IMR-90 (cell line): ENCODE data around the gene TOMM40L. TPM values are rescaled to one million over a fixed set of nuclear protein-coding genes. Genes with fewer than 3 reads are reported as not detected.
A peak's percentile ranks its signal among the peaks of the same experiment; 100 is the strongest.

ENCODE experiments used
- ATAC-seq: fragments of 200-7000 bp; cut with Tn5 transposase; 2 replicates; pipeline ENCODE4 v1.9.1; 2020; ENCODE audit warnings: low read depth, mild to moderate bottlenecking, moderate library complexity
- Bru-seq: library from RNA; stranded (reverse); fragments of 400-500 nt; gene quantifications from one replicate; lab custom pipeline; 2021; lab: Mats Ljungman, UMichigan
- BruChase-seq, 2 experiments: library from RNA; stranded (reverse); fragments of 400-500 nt; gene quantifications; one replicate each; lab custom pipeline; 2021; lab: Mats Ljungman, UMichigan
- BruUV-seq: library from RNA; stranded (reverse); fragments of 400-500 nt; replicated peaks from 2 replicates; lab custom pipeline; 2021; lab: Mats Ljungman, UMichigan
- CTCF ChIA-PET: fragments of 300-600 bp; formaldehyde crosslinking; extraction: SDS; loops from one replicate; lab custom pipeline; 2021; ENCODE audit warnings: antibody characterized with exemption; lab: Yijun Ruan, JAX
- POLR2A ChIA-PET: fragments of 300-600 bp; sonication (Branson Sonifier 250); formaldehyde crosslinking; loops from one replicate; lab custom pipeline; 2022; ENCODE audit warnings: antibody characterized with exemption; ENCODE audit not compliant: unreplicated experiment; lab: Charles Lee
- DNase-seq: peaks from one replicate; pipeline ENCODE4 v3.0.0; 2013
- H2AFZ ChIP-seq: replicated peaks from 2 replicates; pipeline ENCODE3; 2013; ENCODE audit warnings: low read length, mild to moderate bottlenecking; ENCODE audit not compliant: poor library complexity
- H2AK5ac ChIP-seq: 2 replicates; pipeline ENCODE4 v1.6.1; 2013; ENCODE audit warnings: low read depth, low read length, inconsistent platforms
- H2AK9ac ChIP-seq: replicated peaks from 2 replicates; pipeline ENCODE3; 2013; ENCODE audit warnings: mild to moderate bottlenecking, low read depth, low read length, moderate library complexity; ENCODE audit not compliant: poor library complexity
- H2BK120ac ChIP-seq: 2 replicates; pipeline ENCODE4 v1.6.1; 2013; ENCODE audit warnings: low read depth, low read length, inconsistent platforms
- H2BK15ac ChIP-seq: 3 replicates; pipeline ENCODE4 v1.6.1; 2013; ENCODE audit warnings: low read depth, low read length, inconsistent platforms
- H2BK20ac ChIP-seq: 2 replicates; pipeline ENCODE4 v1.6.1; 2013; ENCODE audit warnings: low read depth, mild to moderate bottlenecking, inconsistent platforms, low read length, moderate library complexity
- H2BK5ac ChIP-seq: 2 replicates; pipeline ENCODE4 v1.6.1; 2013; ENCODE audit warnings: mild to moderate bottlenecking, low read depth, low read length, inconsistent platforms; ENCODE audit not compliant: poor library complexity, severe bottlenecking
- H3K14ac ChIP-seq: replicated peaks from 2 replicates; pipeline ENCODE4 v1.6.1; 2013; ENCODE audit warnings: low read depth, low read length, inconsistent platforms
- H3K18ac ChIP-seq: 2 replicates; pipeline ENCODE4 v1.6.1; 2013; ENCODE audit warnings: low read depth, low read length, control low read depth
- H3K23ac ChIP-seq: 2 replicates; pipeline ENCODE4 v1.6.1; 2013; ENCODE audit warnings: low read depth, low read length, inconsistent platforms
- H3K27ac ChIP-seq: 2 replicates; pipeline ENCODE4 v1.5.1; 2013; ENCODE audit warnings: mild to moderate bottlenecking, control low read depth, low read length; ENCODE audit not compliant: insufficient read depth
- H3K27me3 ChIP-seq: 2 replicates; pipeline ENCODE4 v1.6.1; 2013; ENCODE audit warnings: low read length; ENCODE audit not compliant: control insufficient read depth, insufficient read depth
- H3K36me3 ChIP-seq: 2 replicates; pipeline ENCODE4 v1.6.1; 2013; ENCODE audit warnings: low read length, mixed read lengths; ENCODE audit not compliant: control insufficient read depth, insufficient read depth
- H3K4ac ChIP-seq: 2 replicates; pipeline ENCODE4 v1.6.1; 2013; ENCODE audit warnings: low read depth, low read length, inconsistent platforms
- H3K4me1 ChIP-seq: 2 replicates; pipeline ENCODE4 v1.6.1; 2013; ENCODE audit warnings: low read length, mixed read lengths; ENCODE audit not compliant: control insufficient read depth, insufficient read depth
- H3K4me2 ChIP-seq: 2 replicates; pipeline ENCODE4 v1.6.1; 2013; ENCODE audit warnings: low read depth, mild to moderate bottlenecking, control low read depth, low read length, moderate library complexity
- H3K4me3 ChIP-seq: 2 replicates; pipeline ENCODE4 v1.5.1; 2013; ENCODE audit warnings: low read depth, mild to moderate bottlenecking, control low read depth, low read length, moderate library complexity; ENCODE audit not compliant: insufficient read depth
- H3K56ac ChIP-seq: 2 replicates; pipeline ENCODE4 v1.6.1; 2013; ENCODE audit warnings: low read length, inconsistent platforms; ENCODE audit not compliant: insufficient read depth; ENCODE audit errors: extremely low read depth
- H3K79me1 ChIP-seq, 2 experiments: 2 replicates each; pipeline ENCODE4 v1.6.1; 2013; ENCODE audit warnings: low read length in 2 of 2, inconsistent platforms in 1 of 2, low read depth in 1 of 2
- H3K9ac ChIP-seq: 2 replicates; pipeline ENCODE4 v1.6.1; 2013; ENCODE audit warnings: low read depth, low read length, control low read depth
- H3K9me1 ChIP-seq: 2 replicates; pipeline ENCODE4 v1.6.1; 2013; ENCODE audit warnings: low read length, inconsistent platforms; ENCODE audit not compliant: insufficient read depth
- H3K9me3 ChIP-seq: 2 replicates; pipeline ENCODE4 v1.6.1; 2013; ENCODE audit warnings: low read length; ENCODE audit not compliant: control insufficient read depth, insufficient read depth
- H4K20me1 ChIP-seq: 2 replicates; pipeline ENCODE4 v1.6.1; 2013; ENCODE audit warnings: low read length, inconsistent platforms; ENCODE audit not compliant: insufficient read depth
- H4K5ac ChIP-seq: 2 replicates; pipeline ENCODE4 v1.6.1; 2013; ENCODE audit warnings: mild to moderate bottlenecking, low read depth, low read length, control low read depth
- H4K8ac ChIP-seq, 2 experiments: 2 replicates each; pipeline ENCODE4 v1.6.1; 2013; ENCODE audit warnings: low read depth in 2 of 2, low read length in 2 of 2, control low read depth in 1 of 2, inconsistent platforms in 1 of 2
- H4K91ac ChIP-seq: 2 replicates; pipeline ENCODE4 v1.6.1; 2013; ENCODE audit warnings: low read depth, low read length, inconsistent platforms; ENCODE audit not compliant: insufficient read depth
- MXI1 ChIP-seq: IDR thresholded peaks from 2 replicates; pipeline ENCODE4 v1.6.1; 2012; ENCODE audit warnings: low read depth, mild to moderate bottlenecking, low read length, moderate library complexity, borderline replicate concordance
- RAD21 ChIP-seq: IDR thresholded peaks from 2 replicates; pipeline ENCODE4 v1.6.1; 2012; ENCODE audit warnings: low read length, improper control_type of control experiment
- SMC3 ChIP-seq: fragments of 150-350 bp; IDR thresholded peaks from 2 replicates; pipeline ENCODE4 v1.6.1; 2016; ENCODE audit warnings: low read depth, mild to moderate bottlenecking, antibody characterized with exemption, low read length, moderate library complexity
- WGBS, 2 experiments: methylation state at CpG; one replicate each; pipeline versions ENCODE4 v1.1.5 to v1.1.7; 2013; ENCODE audit warnings: missing lambda C conversion rate in 2 of 2; ENCODE audit not compliant: insufficient read length in 1 of 2; ENCODE audit errors: extremely low coverage in 2 of 2; 5-methylcytosine and 5-hydroxymethylcytosine counted together
- dilution Hi-C: fragments of 300-500 bp; cut with HindIII; formaldehyde crosslinking; loops from one replicate; pipeline ENCODE4 v1.14.3; 2018; ENCODE audit warnings: low sequenced_read_pairs; ENCODE audit not compliant: unreplicated experiment
- in situ Hi-C: fragments of 300-500 bp; cut with MboI; formaldehyde crosslinking; loops from 3 replicates; pipeline ENCODE4 v1.14.3; 2019; ENCODE audit warnings: low sequenced_read_pairs, inconsistent platforms, mixed read lengths
- intact Hi-C: fragments of 100-400 bp; cut with micrococcal nuclease; formaldehyde crosslinking; loops from 2 replicates; pipeline ENCODE4 v1.10.0; 2022
- long read RNA-seq: library from polyadenylated mRNA; unstranded; transcript quantifications from one replicate; pipeline ENCODE4 v2.0.0, GENCODE V29; 2021; ENCODE audit not compliant: unreplicated experiment
- polyA plus RNA-seq, 3 experiments: library from polyadenylated mRNA; depleted of rRNA; stranded (reverse); fragments of >200 nt; gene quantifications; 2 replicates each; pipeline ENCODE4 v1.2.3, GENCODE V29; 2012; ENCODE audit warnings: low replicate concordance in 1 of 3
- total RNA-seq: library from RNA; depleted of rRNA; stranded (reverse); fragments of >200 nt; gene quantifications from 2 replicates; pipeline ENCODE4 v1.2.3, GENCODE V29; 2012; rRNA removed
- TF ChIP-seq, protein P1 (sequence below): conservative IDR thresholded peaks from 2 replicates; pipeline ENCODE4 v1.5.1; 2012; ENCODE audit warnings: mild to moderate bottlenecking, low read depth, low read length, improper control_type of control experiment
- TF ChIP-seq, protein P2 (sequence below): fragments of 150-350 bp; IDR thresholded peaks from 2 replicates; pipeline ENCODE4 v1.6.1; 2017; ENCODE audit warnings: mild to moderate bottlenecking, antibody characterized with exemption, low read length, low read depth

Gene TOMM40L
- total RNA-seq, result 11.4 and 12.5 TPM in 2 replicates
- polyA plus RNA-seq (2012; rRNA removed), result 7.7 and 7.9 TPM in 2 replicates
- polyA plus RNA-seq (2012; cell fraction: cytosol; rRNA removed), result 6.1 and 7.0 TPM in 2 replicates
- 18.1 and 24.5 TPM in 2 replicates for polyA plus RNA-seq (2012; cell fraction: nucleus; rRNA removed; ENCODE audit: low replicate concordance)
- Bru-seq, nascent RNA, result percentile 49 among the genes with signal in this experiment
- BruChase-seq, experiment 1, labeled RNA remaining after a 6-hour chase, result percentile 48 among the genes with signal in this experiment
- BruChase-seq, experiment 2, labeled RNA remaining after a 2-hour chase, result percentile 52 among the genes with signal in this experiment
- long read RNA-seq, partial matches to known transcripts, result 1 of 5 reads
- long read RNA-seq, other reads (novel, unspliced or antisense), result 3 of 5 reads

GRCh38 chr1:161225534-161226319, at the start of gene TOMM40L:
TOMM40L (plus strand) TSS chr1:161226060; CDS start chr1:161226490, 430 bp downstream.
- Histone ChIP-seq H3K9ac (peak within 1 kb of the TSS; percentile 81), H4K20me1 (no peaks in the 10 kb centered on the region), H2BK120ac (peak within 1 kb of the TSS; percentile 66), H3K14ac (peak within 1 kb of the TSS; percentile 89), H2AFZ (peak within 1 kb of the TSS; percentile 98), H4K91ac (peak within 1 kb of the TSS; percentile 92), H3K9me3 (no peaks in the 10 kb centered on the region), H2AK5ac (peak within 1 kb of the TSS; percentile 67; the same call in 1 of the 2 replicates), H2BK20ac (no peak within 1 kb of the TSS; the same call in 1 of the 2 replicates), H3K18ac (peak within 1 kb of the TSS; percentile 16; the same call in 1 of the 2 replicates), H4K5ac (peak within 1 kb of the TSS; percentile 69), H2BK15ac (peak within 1 kb of the TSS; percentile 39; the same call in 1 of the 3 replicates), H3K4ac (peak within 1 kb of the TSS; percentile 83), H3K4me2 (peak within 1 kb of the TSS; percentile 81), H3K79me1 (peaks cover 9 to 17% of the 10 kb centered on the region in 2 experiments; a peak in 3 of 4 replicates), H3K56ac (peak within 1 kb of the TSS; percentile 89), H3K27me3 (no peaks in the 10 kb centered on the region; the same call in 1 of the 2 replicates), H4K8ac (peak within 1 kb of the TSS; percentile 96 to 97), H3K27ac (peak within 1 kb of the TSS; percentile 68), H2AK9ac (peak within 1 kb of the TSS; percentile 97), H3K36me3 (peaks cover 19% of the 10 kb centered on the region), H3K4me3 (peak within 1 kb of the TSS; percentile 74), H3K4me1 (peaks cover 9% of the 10 kb centered on the region; the same call in 1 of the 2 replicates), H2BK5ac (peak within 1 kb of the TSS; percentile 29), H3K9me1 (peaks cover 3% of the 10 kb centered on the region; the same call in 1 of the 2 replicates), H3K23ac (peak within 1 kb of the TSS; percentile 62)
- dilution Hi-C loops (no loop called here), in situ Hi-C loops (loop anchor here (5.0 kb wide), 2 partner anchors 67 to 157 kb away; no protein-coding TSS in a partner anchor), intact Hi-C loops (loop anchor here (1.0 kb wide), 1 partner anchor 33 kb away; no protein-coding TSS in a partner anchor)
- 0% methylated on average over 3 of the region's 16 CpGs; no CpG with 5 or more reads in 1 of the 2 experiments for WGBS, 2 experiments
- ChIA-PET CTCF (interaction anchor here (0.5 to 3.2 kb wide), 17 partner anchors 10 to 437 kb away, joined by 3 to 21 read pairs (median 4); partner anchors contain the start of gene NDUFS2), POLR2A (interaction anchor here (0.5 to 0.7 kb wide), 6 partner anchors 8 to 133 kb away, joined by 3 to 8 read pairs (median 6); partner anchors contain the start of gene NDUFS2)
- BruUV-seq, result no TSS peak
- DNase-seq (peak; percentile 100), ATAC-seq (peak; percentile 95)
- TF ChIP-seq RAD21, result peak; percentile 63
- TF ChIP-seq, protein P1, sequence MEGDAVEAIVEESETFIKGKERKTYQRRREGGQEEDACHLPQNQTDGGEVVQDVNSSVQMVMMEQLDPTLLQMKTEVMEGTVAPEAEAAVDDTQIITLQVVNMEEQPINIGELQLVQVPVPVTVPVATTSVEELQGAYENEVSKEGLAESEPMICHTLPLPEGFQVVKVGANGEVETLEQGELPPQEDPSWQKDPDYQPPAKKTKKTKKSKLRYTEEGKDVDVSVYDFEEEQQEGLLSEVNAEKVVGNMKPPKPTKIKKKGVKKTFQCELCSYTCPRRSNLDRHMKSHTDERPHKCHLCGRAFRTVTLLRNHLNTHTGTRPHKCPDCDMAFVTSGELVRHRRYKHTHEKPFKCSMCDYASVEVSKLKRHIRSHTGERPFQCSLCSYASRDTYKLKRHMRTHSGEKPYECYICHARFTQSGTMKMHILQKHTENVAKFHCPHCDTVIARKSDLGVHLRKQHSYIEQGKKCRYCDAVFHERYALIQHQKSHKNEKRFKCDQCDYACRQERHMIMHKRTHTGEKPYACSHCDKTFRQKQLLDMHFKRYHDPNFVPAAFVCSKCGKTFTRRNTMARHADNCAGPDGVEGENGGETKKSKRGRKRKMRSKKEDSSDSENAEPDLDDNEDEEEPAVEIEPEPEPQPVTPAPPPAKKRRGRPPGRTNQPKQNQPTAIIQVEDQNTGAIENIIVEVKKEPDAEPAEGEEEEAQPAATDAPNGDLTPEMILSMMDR, result peak; percentile 70
- TF ChIP-seq, protein P2, sequence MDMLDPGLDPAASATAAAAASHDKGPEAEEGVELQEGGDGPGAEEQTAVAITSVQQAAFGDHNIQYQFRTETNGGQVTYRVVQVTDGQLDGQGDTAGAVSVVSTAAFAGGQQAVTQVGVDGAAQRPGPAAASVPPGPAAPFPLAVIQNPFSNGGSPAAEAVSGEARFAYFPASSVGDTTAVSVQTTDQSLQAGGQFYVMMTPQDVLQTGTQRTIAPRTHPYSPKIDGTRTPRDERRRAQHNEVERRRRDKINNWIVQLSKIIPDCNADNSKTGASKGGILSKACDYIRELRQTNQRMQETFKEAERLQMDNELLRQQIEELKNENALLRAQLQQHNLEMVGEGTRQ, result no peak
- TF ChIP-seq SMC3, result peak; percentile 72
- TF ChIP-seq MXI1, result peak; percentile 90
